Measurements from ENCODE around the gene MEGF8.

The MEGF8 gene

GRCh38 chr19:42287017-42287826 is 38.2 kb upstream of the MEGF8 start:
- no peak for DNase-seq (ENCODE audit: low read depth in 2 of 2)

- DNase-seq (ENCODE audit: low read depth in 2 of 2): no peak
Measured at GRCh38 chr19:42287827-42288107, 37.7 kb upstream of the MEGF8 start.

- no peak for DNase-seq (ENCODE audit: low read depth in 2 of 2)
Measured at GRCh38 chr19:42288387-42288786, 37.0 kb upstream of the MEGF8 start.

GRCh38 chr19:42288881-42289555 is 36.4 kb upstream of the MEGF8 start:
- DNase-seq (ENCODE audit: low read depth in 2 of 2): no peak

- no peak for DNase-seq (ENCODE audit: low read depth in 2 of 2)
Measured at GRCh38 chr19:42289556-42290041, 35.8 kb upstream of the MEGF8 start.

DNA sequence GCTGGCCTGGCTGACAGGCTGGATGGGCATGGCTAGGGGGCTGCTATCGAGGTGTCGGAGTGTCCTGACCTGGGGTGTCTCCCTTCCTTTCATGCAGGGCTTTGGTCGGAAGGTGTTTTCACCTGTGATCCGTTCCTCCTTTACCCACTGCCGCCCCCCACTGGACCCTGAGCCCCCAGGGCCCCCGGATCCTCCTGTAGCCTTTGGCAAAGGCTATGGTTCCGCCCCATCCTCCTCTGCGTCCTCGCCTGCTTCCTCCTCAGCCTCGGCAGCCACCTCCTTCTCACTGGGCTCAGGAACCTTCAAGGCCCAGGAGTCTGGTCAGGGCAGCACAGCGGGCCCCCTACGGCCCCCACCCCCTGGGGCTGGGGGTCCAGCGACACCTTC is 35.3 kb upstream of the MEGF8 start:
- no peak for DNase-seq (ENCODE audit: low read depth in 2 of 2)

- DNase-seq (ENCODE audit: low read depth in 2 of 2): peak; percentile 48 to 56
Measured at GRCh38 chr19:42290523-42291434, 34.7 kb upstream of the MEGF8 start.

GRCh38 chr19:42291435-42291810 is 34.0 kb upstream of the MEGF8 start:
- DNase-seq (ENCODE audit: low read depth in 2 of 2): no peak

DNA sequence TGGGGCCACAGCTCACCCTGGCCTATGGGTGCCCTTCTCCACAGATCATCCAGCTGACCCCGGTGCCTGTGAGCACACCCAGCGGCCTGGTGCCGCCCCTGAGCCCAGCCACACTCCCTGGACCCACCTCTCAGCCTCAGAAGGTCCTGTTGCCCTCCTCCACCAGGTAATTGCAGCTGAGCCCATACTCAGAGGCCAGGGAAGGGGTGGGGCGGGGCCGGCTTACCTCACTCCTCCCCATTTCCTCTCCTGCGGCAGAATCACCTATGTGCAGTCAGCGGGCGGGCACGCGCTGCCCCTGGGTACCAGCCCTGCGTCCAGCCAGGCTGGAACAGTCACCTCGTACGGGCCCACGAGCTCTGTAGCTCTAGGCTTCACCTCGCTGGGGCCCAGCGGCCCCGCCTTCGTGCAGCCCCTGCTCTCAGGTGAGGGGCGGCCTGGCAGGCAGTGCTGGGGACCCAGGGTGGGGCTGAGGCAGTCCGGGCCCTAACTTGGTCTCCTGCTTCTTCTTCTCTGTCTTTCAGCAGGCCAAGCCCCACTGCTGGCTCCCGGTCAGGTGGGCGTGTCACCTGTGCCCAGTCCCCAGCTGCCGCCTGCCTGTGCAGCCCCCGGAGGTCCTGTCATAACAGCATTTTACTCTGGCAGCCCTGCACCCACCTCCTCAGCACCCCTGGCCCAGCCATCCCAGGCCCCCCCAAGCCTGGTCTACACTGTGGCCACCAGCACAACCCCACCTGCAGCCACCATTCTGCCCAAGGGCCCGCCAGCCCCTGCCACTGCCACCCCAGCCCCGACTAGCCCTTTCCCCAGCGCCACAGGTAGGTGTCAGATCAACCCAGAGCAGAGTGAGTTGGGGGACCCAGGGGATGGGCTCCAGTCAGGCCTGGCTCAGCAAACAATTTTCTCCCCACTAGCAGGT is 33.1 kb upstream of the MEGF8 start:
- DNase-seq (ENCODE audit: low read depth in 2 of 2): no peak

DNA sequence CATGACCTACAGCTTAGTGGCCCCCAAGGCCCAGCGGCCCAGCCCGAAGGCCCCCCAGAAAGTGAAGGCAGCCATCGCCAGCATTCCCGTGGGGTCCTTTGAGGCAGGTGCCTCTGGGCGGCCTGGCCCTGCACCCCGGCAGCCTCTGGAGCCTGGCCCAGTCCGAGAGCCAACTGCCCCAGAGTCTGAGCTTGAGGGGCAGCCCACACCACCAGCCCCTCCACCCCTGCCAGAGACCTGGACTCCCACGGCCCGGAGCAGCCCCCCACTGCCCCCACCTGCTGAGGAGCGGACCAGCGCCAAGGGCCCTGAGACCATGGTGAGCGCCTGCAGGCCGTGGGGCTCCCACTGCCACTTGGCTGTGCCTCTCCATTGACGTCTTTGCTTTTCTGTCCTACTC is 32.5 kb upstream of the MEGF8 start:
- DNase-seq (ENCODE audit: low read depth in 2 of 2): no peak

GRCh38 chr19:42293540-42293939 is 31.9 kb upstream of the MEGF8 start:
- DNase-seq (ENCODE audit: low read depth in 2 of 2): no peak

DNA sequence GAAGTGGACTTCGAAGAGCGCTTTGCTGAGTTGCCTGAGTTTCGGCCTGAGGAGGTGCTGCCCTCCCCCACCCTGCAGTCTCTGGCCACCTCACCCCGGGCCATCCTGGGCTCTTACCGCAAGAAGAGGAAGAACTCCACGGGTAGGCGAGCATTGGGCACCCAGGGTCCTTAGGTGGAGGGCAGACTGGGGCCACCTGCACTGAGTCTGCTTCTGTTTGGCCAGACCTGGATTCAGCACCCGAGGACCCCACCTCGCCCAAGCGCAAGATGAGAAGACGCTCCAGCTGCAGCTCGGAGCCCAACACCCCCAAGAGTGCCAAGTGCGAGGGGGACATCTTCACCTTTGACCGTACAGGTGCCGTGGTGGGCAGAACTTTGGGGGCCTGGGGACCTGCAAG is 31.5 kb upstream of the MEGF8 start:
- DNase-seq (ENCODE audit: low read depth in 2 of 2): no peak

- no peak for DNase-seq (ENCODE audit: low read depth in 2 of 2)
Measured at GRCh38 chr19:42294471-42295137, 30.8 kb upstream of the MEGF8 start.

GRCh38 chr19:42295342-42295741 is 30.1 kb upstream of the MEGF8 start:
- DNase-seq (ENCODE audit: low read depth in 2 of 2): no peak

DNA sequence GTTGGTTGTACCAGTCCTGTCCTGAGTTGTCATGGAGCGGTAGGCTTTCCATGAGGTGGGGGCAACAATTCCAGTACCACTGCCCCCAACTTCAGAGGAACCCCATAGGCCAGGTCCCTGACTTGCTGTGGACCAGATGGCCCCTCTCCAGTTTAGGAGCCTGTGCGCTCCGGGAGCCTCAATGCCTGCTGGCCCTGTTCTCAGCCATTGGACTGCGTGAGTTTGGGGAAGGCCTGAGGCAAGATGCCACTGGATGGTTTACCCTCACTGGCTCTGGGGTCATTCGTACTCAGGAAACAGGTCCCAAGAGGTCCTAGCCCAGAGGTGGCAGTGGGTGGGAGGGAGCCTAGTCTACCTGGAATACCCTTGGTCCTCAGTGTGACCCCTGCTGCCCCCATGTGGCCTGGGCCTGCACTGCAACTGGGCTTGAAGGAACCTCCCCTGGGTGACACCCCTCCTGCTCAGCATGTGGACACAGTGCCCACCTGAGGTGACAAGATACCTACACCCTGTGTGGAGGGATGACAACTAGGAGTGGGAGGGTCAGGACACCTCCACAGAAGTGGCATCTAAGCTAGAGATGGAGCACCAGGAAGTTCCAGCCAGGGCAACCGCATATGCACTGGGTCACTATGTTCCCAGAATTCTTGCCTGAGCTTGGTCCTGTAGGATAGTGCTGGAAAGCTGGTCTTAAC is 29.5 kb upstream of the MEGF8 start:
- peak; percentile 72 to 76 for DNase-seq (ENCODE audit: low read depth in 2 of 2)

GRCh38 chr19:42297039-42297438 is 28.4 kb upstream of the MEGF8 start:
- DNase-seq (ENCODE audit: low read depth in 2 of 2): no peak

DNA sequence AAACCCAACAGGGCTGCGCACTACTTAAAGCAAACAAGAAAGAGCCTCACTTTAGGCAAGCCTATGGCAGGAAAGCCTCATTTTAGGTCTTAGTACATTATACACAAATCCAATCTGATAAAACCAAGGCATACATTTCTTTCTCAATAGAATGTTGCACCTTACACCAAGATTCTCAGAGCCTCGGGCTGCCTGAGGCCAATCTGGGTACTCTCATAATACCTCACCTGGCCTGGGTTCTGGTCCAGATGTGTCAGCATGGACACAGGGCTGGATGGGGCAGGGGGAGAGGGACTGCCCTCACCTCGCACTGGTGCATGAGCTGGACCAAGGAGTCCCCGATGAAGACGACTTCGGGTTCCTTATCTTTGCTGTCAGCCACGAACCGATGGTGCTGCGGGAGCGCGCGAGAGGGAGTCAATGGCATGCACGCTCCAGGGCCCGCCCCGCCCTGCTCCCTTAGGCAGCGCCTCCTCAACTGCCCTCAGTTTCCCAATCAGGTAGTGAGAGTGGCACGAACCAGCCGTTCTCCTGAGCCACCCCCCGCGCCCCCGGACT is 23.7 kb upstream of the MEGF8 start, which contains the start of gene PRR19:
Gene PRR19, plus strand, starts transcription at position 487 of the 558 bp plus-strand sequence. CDS start 7,453 bp downstream, outside the sequence.
- no peak for DNase-seq (ENCODE audit: low read depth in 2 of 2)

- DNase-seq (ENCODE audit: low read depth in 2 of 2): no peak
Measured at GRCh38 chr19:42303101-42303464, 22.4 kb upstream of the MEGF8 start.

GRCh38 chr19:42303876-42304275 is 21.6 kb upstream of the MEGF8 start:
- DNase-seq (ENCODE audit: low read depth in 2 of 2): no peak

DNA sequence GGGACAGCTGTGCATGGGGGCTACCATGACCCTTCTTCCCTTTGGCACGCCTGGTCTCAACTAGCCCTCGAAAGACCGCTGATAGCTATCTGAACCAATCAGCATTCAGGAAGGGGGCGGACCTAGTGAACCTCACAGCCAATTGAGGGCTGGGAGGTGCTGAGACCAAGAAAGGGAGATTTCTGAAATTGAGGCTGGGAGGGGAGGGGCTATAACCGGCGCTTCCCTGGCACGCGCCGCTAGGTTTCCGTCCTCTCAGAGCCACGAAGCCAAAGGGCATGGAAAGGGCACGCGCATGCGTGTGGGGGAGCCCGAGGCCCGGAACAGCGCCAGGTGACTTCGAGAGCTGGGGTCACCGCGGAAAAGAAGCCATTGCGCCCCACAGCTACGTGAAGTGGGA is 18.8 kb upstream of the MEGF8 start:
- DNase-seq (ENCODE audit: low read depth in 2 of 2): no peak

Data from stimulated activated CD8-positive, alpha-beta memory T cell treated with anti-CD3 and anti-CD28 coated beads, Interleukin-15, amount 100 ng/mL, for 48 hours (primary cell).